OCI-LY1 (cell line): ENCODE results near the gene HMMR.
A peak's percentile ranks its signal among the peaks of the same experiment; 100 is the strongest.

ENCODE experiments used
- H2AFZ ChIP-seq: fragments of 200-600 bp; sonication (generic), shearing (Covaris generic); 2 replicates; pipeline ENCODE4 v1.6.0; 2014; ENCODE audit warnings: antibody characterized with exemption, mild to moderate bottlenecking, low read length
- H3F3A ChIP-seq: fragments of 200-600 bp; sonication (generic), shearing (Covaris generic); 2 replicates; pipeline ENCODE4 v1.6.0; 2014; ENCODE audit warnings: mild to moderate bottlenecking, antibody characterized with exemption, low read length, moderate library complexity; ENCODE audit not compliant: insufficient read depth
- H3K27ac ChIP-seq: fragments of 200-600 bp; sonication (generic); 2 replicates; pipeline ENCODE4 v1.5.1; 2014; ENCODE audit warnings: low read length, mixed run types, mild to moderate bottlenecking, low read depth; ENCODE audit not compliant: poor library complexity, severe bottlenecking
- H3K27me3 ChIP-seq: fragments of 200-600 bp; sonication (generic); 2 replicates; pipeline ENCODE4 v1.6.0; 2014; ENCODE audit warnings: antibody characterized with exemption, mild to moderate bottlenecking, low read length, moderate library complexity; ENCODE audit not compliant: insufficient read depth
- H3K36me3 ChIP-seq: fragments of 200-600 bp; sonication (generic); 2 replicates; pipeline ENCODE4 v1.6.1; 2014; ENCODE audit warnings: mild to moderate bottlenecking, antibody characterized with exemption, low read length, moderate library complexity, mixed read lengths; ENCODE audit not compliant: insufficient read depth
- H3K4me1 ChIP-seq: fragments of 200-600 bp; sonication (generic); 2 replicates; pipeline ENCODE4 v1.5.1; 2014; ENCODE audit warnings: mild to moderate bottlenecking, low read length, moderate library complexity; ENCODE audit not compliant: insufficient read depth, severe bottlenecking
- H3K4me2 ChIP-seq: fragments of 200-600 bp; sonication (generic), shearing (Covaris generic); 2 replicates; pipeline ENCODE4 v1.6.1; 2014; ENCODE audit warnings: low read length
- H3K4me3 ChIP-seq: fragments of 200-600 bp; sonication (generic); 2 replicates; pipeline ENCODE4 v1.5.1; 2014; ENCODE audit warnings: low read length, low read depth, mild to moderate bottlenecking, mixed read lengths; ENCODE audit not compliant: poor library complexity, severe bottlenecking
- H3K79me2 ChIP-seq: fragments of 200-600 bp; shearing (Covaris generic); 2 replicates; pipeline ENCODE4 v1.6.1; 2016; ENCODE audit warnings: mixed run types, low read length, mixed read lengths; ENCODE audit not compliant: insufficient read depth
- H3K9ac ChIP-seq: fragments of 200-600 bp; sonication (generic), shearing (Covaris generic); 2 replicates; pipeline ENCODE4 v1.6.1; 2014; ENCODE audit warnings: mild to moderate bottlenecking, low read length, mixed read lengths
- H3K9me2 ChIP-seq: fragments of 200-600 bp; sonication (generic), shearing (Covaris generic); 2 replicates; pipeline ENCODE4 v1.6.1; 2014; ENCODE audit warnings: low read depth, mild to moderate bottlenecking, low read length, mixed read lengths
- H3K9me3 ChIP-seq: fragments of 200-600 bp; shearing (Covaris generic); 2 replicates; pipeline ENCODE4 v1.6.1; 2014; ENCODE audit warnings: low read length, mixed read lengths
- H4K20me1 ChIP-seq: fragments of 200-600 bp; sonication (generic), shearing (Covaris generic); 2 replicates; pipeline ENCODE4 v1.6.0; 2016; ENCODE audit warnings: mild to moderate bottlenecking, low read length; ENCODE audit not compliant: insufficient read depth
- EZH2 ChIP-seq: fragments of 200-600 bp; sonication (generic), shearing (Covaris generic); IDR thresholded peaks from 2 replicates; pipeline ENCODE4 v1.8.0; 2017; ENCODE audit warnings: borderline replicate concordance, mixed run types, mild to moderate bottlenecking, antibody characterized with exemption, low read length, moderate library complexity, mixed read lengths
- TF ChIP-seq, protein P1 (sequence below): fragments of 200-600 bp; sonication (generic), shearing (Covaris generic); IDR thresholded peaks from 2 replicates; pipeline ENCODE4 v1.5.1; 2017; ENCODE audit warnings: mild to moderate bottlenecking, antibody characterized with exemption, low read length, moderate library complexity, mixed read lengths

HMMR gene

DNA sequence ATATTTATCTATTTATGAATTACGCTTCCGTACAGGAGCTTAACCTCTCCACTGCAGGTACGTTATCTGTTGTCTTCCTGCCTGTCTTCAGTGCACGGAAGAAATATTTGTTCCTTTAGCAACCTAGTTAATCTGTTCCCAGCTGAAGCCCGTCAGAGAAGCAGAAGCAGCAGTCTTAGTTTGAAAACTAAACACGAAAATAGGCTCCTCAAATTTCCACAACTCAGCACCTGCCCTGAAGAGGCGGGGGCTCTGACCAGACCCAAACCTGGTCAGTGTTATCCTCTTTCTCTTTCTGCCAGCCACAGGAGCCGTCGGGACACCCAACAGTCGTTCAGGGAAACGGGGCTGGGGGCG lies 992 bp upstream of the HMMR start:
- peak overlapping the region; percentile 97 for H3K4me3 ChIP-seq

DNA sequence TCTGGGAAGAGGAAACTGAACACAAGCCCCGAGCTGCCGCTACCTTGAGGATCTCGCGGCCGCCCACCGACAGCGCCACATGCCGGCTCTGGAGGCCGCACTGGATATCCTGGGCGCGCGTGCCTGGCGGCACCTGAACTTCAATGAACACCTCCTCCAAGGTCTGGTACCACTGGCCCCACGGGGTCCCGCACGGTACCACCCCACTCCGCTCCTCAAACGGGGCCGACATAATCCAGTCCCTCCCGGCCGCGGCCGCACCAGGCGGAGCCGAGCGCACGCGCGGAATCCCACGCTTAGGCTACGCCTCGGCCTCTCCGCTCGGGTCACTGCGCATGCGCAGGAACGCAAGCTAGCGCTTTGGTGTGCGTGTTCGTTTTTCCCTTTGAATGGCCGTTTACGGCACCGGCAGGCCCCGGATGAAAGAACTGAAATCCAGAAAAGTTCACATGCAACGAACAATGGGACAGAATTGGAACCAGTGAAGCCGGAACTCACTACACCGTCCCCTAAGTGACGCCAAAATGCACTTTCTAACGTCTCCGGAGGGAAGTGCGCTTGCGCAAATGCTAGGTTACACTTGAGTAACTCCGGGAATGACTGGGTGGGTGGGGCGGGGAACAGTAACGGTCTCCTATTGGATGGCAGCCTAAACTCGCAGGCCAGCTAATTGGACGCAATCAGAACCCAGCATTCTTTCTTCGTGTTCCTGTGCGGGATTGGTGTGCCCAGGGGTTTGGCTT lies 442 bp upstream of the HMMR start, which contains the start of gene NUDCD2:
Gene NUDCD2, minus strand, starts transcription at position 284 of the 743 bp plus-strand sequence. Its CDS starts 52 bp downstream, at position 232.
- peak within 1 kb of the TSS; percentile 97 for H3K4me3 ChIP-seq
- no peaks in the 10 kb centered on the region for H4K20me1 ChIP-seq
- H3K79me2 ChIP-seq: peaks cover 54% of the 10 kb centered on the region
- H3K4me2 ChIP-seq: peak within 1 kb of the TSS; percentile 95
- peaks cover 36% of the 10 kb centered on the region for H3K4me1 ChIP-seq
- no peaks in the 10 kb centered on the region for H3F3A ChIP-seq
- peak within 1 kb of the TSS; percentile 98 for H3K9ac ChIP-seq
- no peaks in the 10 kb centered on the region for H3K9me2 ChIP-seq
- no peak for TF ChIP-seq EZH2
- TF ChIP-seq, protein P1, sequence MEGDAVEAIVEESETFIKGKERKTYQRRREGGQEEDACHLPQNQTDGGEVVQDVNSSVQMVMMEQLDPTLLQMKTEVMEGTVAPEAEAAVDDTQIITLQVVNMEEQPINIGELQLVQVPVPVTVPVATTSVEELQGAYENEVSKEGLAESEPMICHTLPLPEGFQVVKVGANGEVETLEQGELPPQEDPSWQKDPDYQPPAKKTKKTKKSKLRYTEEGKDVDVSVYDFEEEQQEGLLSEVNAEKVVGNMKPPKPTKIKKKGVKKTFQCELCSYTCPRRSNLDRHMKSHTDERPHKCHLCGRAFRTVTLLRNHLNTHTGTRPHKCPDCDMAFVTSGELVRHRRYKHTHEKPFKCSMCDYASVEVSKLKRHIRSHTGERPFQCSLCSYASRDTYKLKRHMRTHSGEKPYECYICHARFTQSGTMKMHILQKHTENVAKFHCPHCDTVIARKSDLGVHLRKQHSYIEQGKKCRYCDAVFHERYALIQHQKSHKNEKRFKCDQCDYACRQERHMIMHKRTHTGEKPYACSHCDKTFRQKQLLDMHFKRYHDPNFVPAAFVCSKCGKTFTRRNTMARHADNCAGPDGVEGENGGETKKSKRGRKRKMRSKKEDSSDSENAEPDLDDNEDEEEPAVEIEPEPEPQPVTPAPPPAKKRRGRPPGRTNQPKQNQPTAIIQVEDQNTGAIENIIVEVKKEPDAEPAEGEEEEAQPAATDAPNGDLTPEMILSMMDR: peak; percentile 30; the same call in 1 of the 2 replicates
- peak within 1 kb of the TSS; percentile 96 for H3K27ac ChIP-seq
- H3K9me3 ChIP-seq: no peaks in the 10 kb centered on the region
- peaks cover 36% of the 10 kb centered on the region for H3K36me3 ChIP-seq
- no peak within 1 kb of the TSS for H2AFZ ChIP-seq
- H3K27me3 ChIP-seq: no peaks in the 10 kb centered on the region

More for the DNA sequence above, 992 bp upstream of the HMMR start:
- Histone ChIP-seq H3K36me3 (peaks cover 36% of the 10 kb centered on the region), H3K27me3 (no peaks in the 10 kb centered on the region), H3K4me1 (peaks cover 36% of the 10 kb centered on the region), H3K4me2 (peak overlapping the region; percentile 95), H2AFZ (no peak overlapping the region), H3K9me3 (no peaks in the 10 kb centered on the region), H3F3A (no peaks in the 10 kb centered on the region), H3K79me2 (peaks cover 52% of the 10 kb centered on the region), H3K9ac (peak overlapping the region; percentile 95), H3K9me2 (no peaks in the 10 kb centered on the region), H3K27ac (peak overlapping the region; percentile 94), H4K20me1 (no peaks in the 10 kb centered on the region)
- no peak for TF ChIP-seq EZH2
- TF ChIP-seq, protein P1: no peak

DNA sequence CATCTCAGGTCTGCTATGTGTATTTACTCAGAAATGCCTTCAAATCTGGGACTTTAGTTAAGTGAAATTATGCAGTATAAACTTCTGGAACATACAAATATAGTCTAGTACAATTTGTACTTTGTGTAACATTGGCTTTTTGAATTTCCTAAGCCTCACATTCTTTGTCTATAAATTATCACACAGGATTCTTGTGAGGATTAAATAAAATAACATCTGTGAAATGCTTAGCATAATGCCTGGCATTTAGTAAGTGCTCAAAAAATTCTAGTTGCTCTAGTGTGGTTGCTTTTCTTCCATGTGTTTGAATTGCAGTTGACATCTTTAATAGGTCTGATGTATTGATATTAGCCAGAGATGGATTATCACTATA lies 2.6 kb downstream of the HMMR start:
- no peaks in the 10 kb centered on the region for H3K27me3 ChIP-seq
- no peaks in the 10 kb centered on the region for H3K9me3 ChIP-seq
- H3K4me3 ChIP-seq: no peak overlapping the region
- H3K27ac ChIP-seq: peak overlapping the region; percentile 96
- H3F3A ChIP-seq: no peaks in the 10 kb centered on the region
- TF ChIP-seq, protein P1: no peak
- no peak for TF ChIP-seq EZH2
- no peaks in the 10 kb centered on the region for H4K20me1 ChIP-seq
- no peaks in the 10 kb centered on the region for H3K9me2 ChIP-seq
- H2AFZ ChIP-seq: no peak overlapping the region
- H3K36me3 ChIP-seq: peaks cover 45% of the 10 kb centered on the region
- H3K79me2 ChIP-seq: peaks cover 45% of the 10 kb centered on the region
- H3K4me1 ChIP-seq: peaks cover 26% of the 10 kb centered on the region
- peak overlapping the region; percentile 89 for H3K4me2 ChIP-seq
- H3K9ac ChIP-seq: peak overlapping the region; percentile 24; the same call in 1 of the 2 replicates
